GM23248 (cell line): ENCODE results near the gene KLHL24.

Source experiments
- EZH2 ChIP-seq: fragments of 200-600 bp; sonication (generic); IDR thresholded peaks from 2 replicates; pipeline ENCODE4 v1.6.1; 2018; ENCODE audit warnings: antibody characterized with exemption, mild to moderate bottlenecking; ENCODE audit not compliant: insufficient read depth, poor library complexity, severe bottlenecking
- EZH2phosphoT487 ChIP-seq: fragments of 200-600 bp; sonication (generic); IDR thresholded peaks from 2 replicates; pipeline ENCODE4 v1.6.1; 2018; ENCODE audit warnings: antibody characterized with exemption, moderate library complexity, mild to moderate bottlenecking, low read depth; ENCODE audit not compliant: insufficient read depth

- TF ChIP-seq EZH2 (no peak), EZH2phosphoT487 (no peak)
Measured at GRCh38 chr3:183725387-183725786, 90.0 kb downstream of the KLHL24 start.
